IMR-90 (cell line): ENCODE data around the gene SUV39H2. TPM values are rescaled to one million over a fixed set of nuclear protein-coding genes. Genes with fewer than 3 reads are reported as not detected.
"Not testable (repeated sequence)": the region's sequence is repeated elsewhere in the genome, so short reads cannot be mapped to it uniquely, and the experiment has no call there.

Experiments used
- ATAC-seq: fragments of 200-7000 bp; cut with Tn5 transposase; 2 replicates; pipeline ENCODE4 v1.9.1; 2020; ENCODE audit warnings: low read depth, mild to moderate bottlenecking, moderate library complexity
- BruUV-seq: library from RNA; stranded (reverse); fragments of 400-500 nt; replicated peaks from 2 replicates; lab custom pipeline; 2021; lab: Mats Ljungman, UMichigan
- CTCF ChIA-PET: fragments of 300-600 bp; formaldehyde crosslinking; extraction: SDS; loops from one replicate; lab custom pipeline; 2021; ENCODE audit warnings: antibody characterized with exemption; lab: Yijun Ruan, JAX
- POLR2A ChIA-PET: fragments of 300-600 bp; sonication (Branson Sonifier 250); formaldehyde crosslinking; loops from one replicate; lab custom pipeline; 2022; ENCODE audit warnings: antibody characterized with exemption; ENCODE audit not compliant: unreplicated experiment; lab: Charles Lee
- DNase-seq: peaks from one replicate; pipeline ENCODE4 v3.0.0; 2013
- H2AFZ ChIP-seq: replicated peaks from 2 replicates; pipeline ENCODE3; 2013; ENCODE audit warnings: low read length, mild to moderate bottlenecking; ENCODE audit not compliant: poor library complexity
- H2AK5ac ChIP-seq: 2 replicates; pipeline ENCODE4 v1.6.1; 2013; ENCODE audit warnings: low read depth, low read length, inconsistent platforms
- H2AK9ac ChIP-seq: replicated peaks from 2 replicates; pipeline ENCODE3; 2013; ENCODE audit warnings: mild to moderate bottlenecking, low read depth, low read length, moderate library complexity; ENCODE audit not compliant: poor library complexity
- H2BK120ac ChIP-seq: 2 replicates; pipeline ENCODE4 v1.6.1; 2013; ENCODE audit warnings: low read depth, low read length, inconsistent platforms
- H2BK15ac ChIP-seq: 3 replicates; pipeline ENCODE4 v1.6.1; 2013; ENCODE audit warnings: low read depth, low read length, inconsistent platforms
- H2BK20ac ChIP-seq: 2 replicates; pipeline ENCODE4 v1.6.1; 2013; ENCODE audit warnings: low read depth, mild to moderate bottlenecking, inconsistent platforms, low read length, moderate library complexity
- H2BK5ac ChIP-seq: 2 replicates; pipeline ENCODE4 v1.6.1; 2013; ENCODE audit warnings: mild to moderate bottlenecking, low read depth, low read length, inconsistent platforms; ENCODE audit not compliant: poor library complexity, severe bottlenecking
- H3K14ac ChIP-seq: replicated peaks from 2 replicates; pipeline ENCODE4 v1.6.1; 2013; ENCODE audit warnings: low read depth, low read length, inconsistent platforms
- H3K18ac ChIP-seq: 2 replicates; pipeline ENCODE4 v1.6.1; 2013; ENCODE audit warnings: low read depth, low read length, control low read depth
- H3K23ac ChIP-seq: 2 replicates; pipeline ENCODE4 v1.6.1; 2013; ENCODE audit warnings: low read depth, low read length, inconsistent platforms
- H3K27ac ChIP-seq: 2 replicates; pipeline ENCODE4 v1.5.1; 2013; ENCODE audit warnings: mild to moderate bottlenecking, control low read depth, low read length; ENCODE audit not compliant: insufficient read depth
- H3K27me3 ChIP-seq: 2 replicates; pipeline ENCODE4 v1.6.1; 2013; ENCODE audit warnings: low read length; ENCODE audit not compliant: control insufficient read depth, insufficient read depth
- H3K36me3 ChIP-seq: 2 replicates; pipeline ENCODE4 v1.6.1; 2013; ENCODE audit warnings: low read length, mixed read lengths; ENCODE audit not compliant: control insufficient read depth, insufficient read depth
- H3K4ac ChIP-seq: 2 replicates; pipeline ENCODE4 v1.6.1; 2013; ENCODE audit warnings: low read depth, low read length, inconsistent platforms
- H3K4me1 ChIP-seq: 2 replicates; pipeline ENCODE4 v1.6.1; 2013; ENCODE audit warnings: low read length, mixed read lengths; ENCODE audit not compliant: control insufficient read depth, insufficient read depth
- H3K4me2 ChIP-seq: 2 replicates; pipeline ENCODE4 v1.6.1; 2013; ENCODE audit warnings: low read depth, mild to moderate bottlenecking, control low read depth, low read length, moderate library complexity
- H3K4me3 ChIP-seq: 2 replicates; pipeline ENCODE4 v1.5.1; 2013; ENCODE audit warnings: low read depth, mild to moderate bottlenecking, control low read depth, low read length, moderate library complexity; ENCODE audit not compliant: insufficient read depth
- H3K56ac ChIP-seq: 2 replicates; pipeline ENCODE4 v1.6.1; 2013; ENCODE audit warnings: low read length, inconsistent platforms; ENCODE audit not compliant: insufficient read depth; ENCODE audit errors: extremely low read depth
- H3K79me1 ChIP-seq, 2 experiments: 2 replicates each; pipeline ENCODE4 v1.6.1; 2013; ENCODE audit warnings: low read length in 2 of 2, inconsistent platforms in 1 of 2, low read depth in 1 of 2
- H3K9ac ChIP-seq: 2 replicates; pipeline ENCODE4 v1.6.1; 2013; ENCODE audit warnings: low read depth, low read length, control low read depth
- H3K9me1 ChIP-seq: 2 replicates; pipeline ENCODE4 v1.6.1; 2013; ENCODE audit warnings: low read length, inconsistent platforms; ENCODE audit not compliant: insufficient read depth
- H3K9me3 ChIP-seq: 2 replicates; pipeline ENCODE4 v1.6.1; 2013; ENCODE audit warnings: low read length; ENCODE audit not compliant: control insufficient read depth, insufficient read depth
- H4K20me1 ChIP-seq: 2 replicates; pipeline ENCODE4 v1.6.1; 2013; ENCODE audit warnings: low read length, inconsistent platforms; ENCODE audit not compliant: insufficient read depth
- H4K5ac ChIP-seq: 2 replicates; pipeline ENCODE4 v1.6.1; 2013; ENCODE audit warnings: mild to moderate bottlenecking, low read depth, low read length, control low read depth
- H4K8ac ChIP-seq, 2 experiments: 2 replicates each; pipeline ENCODE4 v1.6.1; 2013; ENCODE audit warnings: low read depth in 2 of 2, low read length in 2 of 2, control low read depth in 1 of 2, inconsistent platforms in 1 of 2
- H4K91ac ChIP-seq: 2 replicates; pipeline ENCODE4 v1.6.1; 2013; ENCODE audit warnings: low read depth, low read length, inconsistent platforms; ENCODE audit not compliant: insufficient read depth
- WGBS, 2 experiments: methylation state at CpG; one replicate each; pipeline versions ENCODE4 v1.1.5 to v1.1.7; 2013; ENCODE audit warnings: missing lambda C conversion rate in 2 of 2; ENCODE audit not compliant: insufficient read length in 1 of 2; ENCODE audit errors: extremely low coverage in 2 of 2; 5-methylcytosine and 5-hydroxymethylcytosine counted together
- dilution Hi-C: fragments of 300-500 bp; cut with HindIII; formaldehyde crosslinking; loops from one replicate; pipeline ENCODE4 v1.14.3; 2018; ENCODE audit warnings: low sequenced_read_pairs; ENCODE audit not compliant: unreplicated experiment
- in situ Hi-C: fragments of 300-500 bp; cut with MboI; formaldehyde crosslinking; loops from 3 replicates; pipeline ENCODE4 v1.14.3; 2019; ENCODE audit warnings: low sequenced_read_pairs, inconsistent platforms, mixed read lengths
- intact Hi-C: fragments of 100-400 bp; cut with micrococcal nuclease; formaldehyde crosslinking; loops from 2 replicates; pipeline ENCODE4 v1.10.0; 2022
- polyA plus RNA-seq, 3 experiments: library from polyadenylated mRNA; depleted of rRNA; stranded (reverse); fragments of >200 nt; gene quantifications; 2 replicates each; pipeline ENCODE4 v1.2.3, GENCODE V29; 2012; ENCODE audit warnings: low replicate concordance in 1 of 3
- total RNA-seq: library from RNA; depleted of rRNA; stranded (reverse); fragments of >200 nt; gene quantifications from 2 replicates; pipeline ENCODE4 v1.2.3, GENCODE V29; 2012

The SUV39H2 gene
- total and polyA plus RNA-seq, 2 of the 4 experiments (the other 2 are of a cell fraction), result 5.3 to 14.5 TPM

- H3K14ac ChIP-seq, H3K9me1 ChIP-seq, CTCF ChIA-PET, dilution Hi-C loops, POLR2A ChIA-PET, H2AK5ac ChIP-seq, H3K23ac ChIP-seq, DNase-seq, H2BK15ac ChIP-seq, H3K18ac ChIP-seq, H3K4me1 ChIP-seq, H2BK20ac ChIP-seq, in situ Hi-C loops, H3K4ac ChIP-seq, intact Hi-C loops, H2AK9ac ChIP-seq, H4K8ac ChIP-seq, BruUV-seq, H2AFZ ChIP-seq, H3K56ac ChIP-seq, H2BK120ac ChIP-seq, H3K4me2 ChIP-seq, H3K9me3 ChIP-seq, H3K9ac ChIP-seq, H3K27me3 ChIP-seq, H4K20me1 ChIP-seq, H3K27ac ChIP-seq, H3K4me3 ChIP-seq, H4K5ac ChIP-seq, ATAC-seq, H2BK5ac ChIP-seq, H4K91ac ChIP-seq: not testable (repeated sequence)
- peaks cover 31% of the 10 kb centered on the region for H3K36me3 ChIP-seq
- WGBS, 2 experiments, result 100% methylated on average over 1 of the region's 17 CpGs; no CpG with 5 or more reads in 1 of the 2 experiments
- peaks cover 18 to 22% of the 10 kb centered on the region in 2 experiments for H3K79me1 ChIP-seq
Observed at GRCh38 chr10:14942147-14942949, 63.7 kb downstream of the SUV39H2 start.

- H2AK5ac ChIP-seq, H4K91ac ChIP-seq, H3K4me2 ChIP-seq, POLR2A ChIA-PET, H2BK15ac ChIP-seq, in situ Hi-C loops, H3K9me1 ChIP-seq, H3K56ac ChIP-seq, H4K20me1 ChIP-seq, H2BK5ac ChIP-seq, H3K27ac ChIP-seq, H2AK9ac ChIP-seq, dilution Hi-C loops, H3K27me3 ChIP-seq, ATAC-seq, intact Hi-C loops, BruUV-seq, H3K4me1 ChIP-seq, CTCF ChIA-PET, H3K4me3 ChIP-seq, DNase-seq, H2BK120ac ChIP-seq, H3K23ac ChIP-seq, H2AFZ ChIP-seq, H3K14ac ChIP-seq, H3K9ac ChIP-seq, H3K4ac ChIP-seq, H2BK20ac ChIP-seq, H3K18ac ChIP-seq, H4K8ac ChIP-seq, H4K5ac ChIP-seq, H3K9me3 ChIP-seq: not testable (repeated sequence)
- Histone ChIP-seq H3K79me1 (peaks cover 23% of the 10 kb centered on the region in 2 experiments), H3K36me3 (peaks cover 35% of the 10 kb centered on the region)
- 100% methylated on average over 3 of the region's 7 CpGs; no CpG with 5 or more reads in 1 of the 2 experiments for WGBS, 2 experiments
Observed at GRCh38 chr10:14942950-14943338, 64.3 kb downstream of the SUV39H2 start.
